AG10803 (cell line): ENCODE measurements around the gene DMAP1.
A peak's percentile ranks its signal among the peaks of the same experiment; 100 is the strongest.

Experiments
- DNase-seq: peaks from one replicate; pipeline ENCODE4 v3.0.0; 2010; ENCODE audit warnings: low read depth
- H3K4me3 ChIP-seq: 2 replicates; pipeline ENCODE4 v1.5.1; 2011; ENCODE audit warnings: mild to moderate bottlenecking, low read length, control low read depth
- CTCF ChIP-seq: conservative IDR thresholded peaks from 2 replicates; pipeline ENCODE4 v1.5.1; 2011; ENCODE audit warnings: mild to moderate bottlenecking, low read length, control low read depth, inconsistent platforms

The DMAP1 gene

GRCh38 chr1:44229435-44230167 is 16.3 kb downstream of the DMAP1 start:
- DNase-seq = no peak

DNA sequence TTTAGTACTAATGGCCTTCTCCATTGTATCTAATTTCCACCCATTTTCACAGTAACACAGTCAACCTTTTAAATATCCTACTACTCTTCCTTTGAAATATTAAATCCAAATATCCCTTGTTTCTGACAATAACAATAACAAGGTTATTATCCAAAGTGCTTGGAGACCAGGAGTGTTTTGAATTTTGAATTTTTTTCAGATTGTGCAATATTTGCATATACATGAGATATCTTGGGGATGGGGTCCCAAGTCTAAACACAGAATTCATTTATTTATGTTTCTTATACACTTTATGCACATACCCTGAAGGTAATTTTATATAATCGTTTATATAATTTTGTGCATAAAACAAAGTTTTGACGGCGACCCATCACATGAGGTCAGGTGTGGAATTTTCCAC is 17.5 kb downstream of the DMAP1 start:
- H3K4me3 ChIP-seq = no peak overlapping the region
- no peak for DNase-seq
- TF ChIP-seq CTCF = no peak

More at GRCh38 chr1:44229435-44230167, 16.3 kb downstream of the DMAP1 start:
- H3K4me3 ChIP-seq = no peak overlapping the region
- no peak for TF ChIP-seq CTCF

GRCh38 chr1:44233593-44233992 is 20.3 kb downstream of the DMAP1 start:
- no peak overlapping the region for H3K4me3 ChIP-seq
- no peak for TF ChIP-seq CTCF
- no peak for DNase-seq

- no peak for TF ChIP-seq CTCF
- H3K4me3 ChIP-seq = no peak overlapping the region
- no peak for DNase-seq
Observed at GRCh38 chr1:44235808-44236207, 22.5 kb downstream of the DMAP1 start.

DNA sequence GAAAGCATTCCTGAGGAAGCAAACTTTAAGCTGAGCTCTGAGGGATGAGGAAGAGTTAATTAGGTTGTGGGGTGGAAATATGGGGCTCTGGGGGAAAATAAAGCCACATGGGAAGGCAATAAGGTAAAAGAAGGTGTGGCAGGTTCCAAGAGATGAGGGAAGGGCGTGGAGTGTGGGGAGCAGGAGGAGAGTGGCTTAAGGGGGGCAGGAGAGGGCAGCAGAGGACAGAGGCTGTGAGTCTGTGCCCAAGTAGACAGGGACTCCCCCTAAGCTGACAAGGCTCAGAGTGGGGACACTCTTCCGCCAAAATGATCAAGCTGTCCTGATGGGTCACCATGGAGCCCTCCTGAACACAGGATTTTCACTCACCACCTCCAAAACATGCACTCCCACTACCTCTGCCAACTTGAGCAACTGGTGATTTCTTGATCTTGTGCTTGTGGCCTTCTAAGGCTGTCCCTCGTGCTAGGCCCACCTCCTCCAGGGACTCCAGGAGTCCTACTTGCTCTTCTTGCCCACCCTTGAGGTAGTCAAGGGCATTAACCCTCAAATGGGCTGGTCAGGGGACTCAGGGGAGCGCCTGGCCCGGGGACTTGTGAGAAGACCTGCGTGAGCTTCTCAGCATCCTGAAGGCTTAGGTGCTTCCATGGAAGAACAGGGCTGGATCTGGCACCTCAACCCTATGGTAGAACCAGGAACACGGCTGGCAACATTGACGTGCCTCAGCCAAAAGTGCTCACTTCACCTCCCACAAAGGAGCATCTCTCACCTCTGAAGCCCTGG is 23.4 kb downstream of the DMAP1 start:
- TF ChIP-seq CTCF = no peak
- H3K4me3 ChIP-seq = no peak overlapping the region
- no peak for DNase-seq

- DNase-seq = peak; percentile 71
- H3K4me3 ChIP-seq = no peak overlapping the region
- TF ChIP-seq CTCF = peak; percentile 63
Observed at GRCh38 chr1:44237721-44238457, 24.6 kb downstream of the DMAP1 start.
